Pulmonary artery endothelial cell (primary cell): ENCODE results near the gene KRT82. TPM values are rescaled to one million over a fixed set of nuclear protein-coding genes. Genes with fewer than 3 reads are reported as not detected.

Experiments used
- DNase-seq: peaks from one replicate; pipeline ENCODE4 v3.0.0-alpha.2; 2011; ENCODE audit warnings: low read depth, low spot score
- total RNA-seq: library from RNA; depleted of rRNA; stranded (reverse); fragments of >200 nt; gene quantifications from 2 replicates; pipeline ENCODE4 v1.2.3, GENCODE V29; 2014

KRT82 gene
- total RNA-seq, 1 donor from 2014 or later: not detected

DNA sequence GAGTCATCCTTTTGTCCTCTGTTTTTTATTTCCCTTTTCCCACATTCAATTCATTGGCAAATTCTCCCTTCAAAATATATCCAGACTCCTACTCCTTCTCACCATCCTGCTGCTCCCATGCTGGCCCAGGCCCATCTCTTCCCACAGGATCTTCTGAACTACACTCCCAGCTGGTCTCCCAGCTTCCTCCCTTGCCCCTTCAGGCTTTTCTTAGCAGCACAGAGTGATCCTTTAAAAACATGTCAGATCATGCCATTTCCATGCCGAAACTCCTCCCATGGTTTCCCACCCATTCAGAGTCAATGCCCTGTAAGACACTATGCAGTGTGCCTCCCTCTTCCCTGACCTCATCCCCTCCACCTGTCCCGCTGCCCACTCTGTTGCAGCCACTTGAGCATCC is 18.3 kb downstream of the KRT82 start:
- DNase-seq: no peak

DNA sequence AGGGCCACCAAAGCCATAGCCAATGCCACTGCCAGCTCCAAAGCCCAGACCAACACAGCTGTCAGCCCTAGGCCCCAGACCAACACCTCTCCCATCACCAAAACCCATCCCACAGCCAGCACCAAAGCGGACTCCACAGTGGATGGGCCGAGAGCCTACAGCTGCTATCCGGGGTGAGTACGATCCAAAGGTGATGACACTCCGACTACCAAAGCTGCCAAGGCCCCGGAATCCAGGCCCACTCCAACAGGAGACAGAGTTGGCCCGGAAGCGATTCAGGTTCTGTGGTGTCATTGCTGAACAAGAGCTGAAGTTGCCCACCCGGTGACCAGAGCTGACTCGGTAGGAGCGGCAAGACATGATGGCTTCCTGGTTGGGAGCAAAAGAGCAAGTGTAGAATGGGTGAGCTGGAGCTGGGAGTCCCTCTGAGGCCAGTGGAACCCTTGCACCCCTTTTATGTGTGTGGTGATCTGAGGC is 20.9 kb downstream of the KRT82 start, which contains the start of gene KRT84:
Gene KRT84, minus strand, starts transcription at position 427 of the 477 bp plus-strand sequence. Its CDS starts 67 bp downstream, at position 360.
- DNase-seq: no peak

DNA sequence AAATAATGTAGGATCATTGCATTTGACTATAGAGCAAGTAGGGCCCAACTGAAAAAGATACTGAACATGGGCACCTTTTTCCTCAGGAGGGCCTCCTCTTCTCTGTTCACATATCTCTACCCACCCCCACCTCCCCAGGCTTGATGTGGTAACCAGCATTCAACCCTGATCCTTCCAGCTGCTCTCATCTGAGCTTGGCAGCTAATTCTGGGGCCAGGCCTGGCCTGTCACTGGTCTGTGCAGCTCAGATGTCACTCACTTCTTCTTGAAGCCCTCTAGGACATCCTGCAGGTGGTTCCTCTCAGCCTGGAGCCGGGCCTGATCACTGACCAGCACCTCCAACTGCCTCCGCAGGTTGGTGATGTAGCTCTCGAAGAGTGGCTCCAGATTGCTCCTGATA is 22.8 kb downstream of the KRT82 start:
- no peak for DNase-seq

DNA sequence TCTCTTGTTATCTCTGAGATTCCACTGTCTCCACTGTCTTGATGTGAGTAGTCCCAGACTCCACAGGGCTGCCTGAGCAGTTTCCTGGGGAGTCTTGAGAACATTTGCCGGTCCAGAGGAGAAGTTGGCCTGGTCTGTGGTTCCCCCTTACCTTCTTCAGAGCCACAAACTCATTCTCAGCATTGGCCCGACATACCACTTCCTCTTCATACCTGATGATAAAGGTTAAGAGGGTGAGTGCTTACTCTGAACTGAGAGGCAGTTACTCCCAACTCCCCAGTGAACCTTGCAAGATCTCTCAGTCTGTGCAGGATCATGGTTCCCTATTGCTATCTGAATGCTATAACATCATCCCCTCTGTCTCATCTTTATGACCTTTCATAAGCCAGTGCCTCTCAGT is 23.3 kb downstream of the KRT82 start:
- no peak for DNase-seq

DNA sequence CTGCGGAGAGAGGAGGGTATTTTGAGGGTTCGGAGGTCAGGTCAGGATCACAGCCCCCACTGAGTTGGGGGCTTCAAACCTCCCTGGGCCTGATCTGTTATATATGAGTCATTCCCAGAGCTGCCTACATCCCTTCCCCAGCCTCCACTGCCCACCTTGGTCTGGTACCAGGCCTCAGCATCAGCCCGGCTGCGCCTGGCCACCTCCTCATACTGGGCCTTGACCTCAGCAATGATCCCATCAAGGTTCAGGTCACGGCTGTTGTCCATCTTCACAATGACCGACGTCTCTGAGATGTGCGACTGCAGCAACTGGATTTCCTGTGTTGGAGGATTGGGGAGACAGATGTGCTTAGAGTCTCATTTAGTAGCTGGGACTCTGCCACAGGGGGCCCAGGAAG is 24.9 kb downstream of the KRT82 start:
- DNase-seq: no peak

DNA sequence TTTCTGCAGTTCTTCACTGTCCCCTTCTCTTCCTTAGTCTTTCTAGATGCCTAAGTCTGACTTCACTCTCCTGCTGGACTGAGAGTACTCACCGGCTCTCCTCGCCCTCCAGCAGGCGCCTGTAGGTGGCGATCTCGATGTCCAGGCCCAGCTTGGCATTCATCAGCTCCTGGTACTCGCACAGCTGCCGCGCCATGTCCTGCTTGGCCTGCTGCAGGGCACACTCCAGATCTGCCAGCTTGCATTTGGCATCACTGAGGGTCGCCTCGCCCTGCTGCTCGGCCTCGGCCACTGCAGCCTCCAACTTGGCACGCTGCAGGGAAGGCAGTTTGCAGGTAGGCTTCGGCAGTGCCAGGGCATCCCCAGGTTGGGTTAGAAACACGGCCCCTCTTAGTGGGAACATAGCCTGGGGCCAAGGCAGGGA is 25.9 kb downstream of the KRT82 start:
- no peak for DNase-seq

DNA sequence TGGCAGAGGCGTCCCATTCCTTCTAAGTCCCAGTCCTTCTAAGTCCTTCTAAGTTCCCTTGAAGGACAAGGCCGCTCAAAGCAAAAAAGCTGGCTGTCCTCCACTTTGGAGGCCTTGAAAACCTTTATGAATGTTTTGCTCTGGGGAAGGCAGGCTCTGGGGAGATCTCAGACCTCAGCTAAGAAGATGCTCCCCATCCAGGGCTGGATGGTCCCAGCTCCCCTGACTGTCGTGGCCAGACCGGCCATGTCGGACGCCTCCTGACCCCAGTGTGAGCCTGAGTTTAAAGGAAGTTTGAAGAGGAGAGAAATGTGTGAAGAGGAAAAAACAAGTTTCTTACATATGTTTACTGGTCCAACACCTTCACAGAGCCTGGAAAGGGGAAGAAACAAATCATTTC is 26.6 kb downstream of the KRT82 start:
- DNase-seq: no peak

DNA sequence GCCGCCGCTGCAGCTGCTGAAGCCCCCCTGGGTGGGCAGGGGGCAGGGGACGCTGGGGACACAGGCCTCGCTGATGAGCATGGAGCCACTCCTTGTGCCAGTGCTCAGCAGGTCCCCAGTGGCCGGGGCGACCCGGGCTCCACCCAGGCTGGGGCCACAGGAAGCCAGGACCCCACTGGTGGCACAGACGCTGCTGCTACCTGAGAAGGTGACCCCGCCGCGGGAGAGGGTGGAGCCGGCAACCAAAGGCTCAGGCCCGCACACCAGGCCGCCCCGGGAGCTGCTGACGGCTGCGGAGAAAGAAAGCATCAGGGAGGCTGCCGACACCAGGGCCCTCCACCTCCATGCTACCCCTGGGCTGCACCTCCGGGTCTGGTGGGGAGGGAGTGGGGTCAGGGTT is 28.0 kb downstream of the KRT82 start:
- no peak for DNase-seq

DNA sequence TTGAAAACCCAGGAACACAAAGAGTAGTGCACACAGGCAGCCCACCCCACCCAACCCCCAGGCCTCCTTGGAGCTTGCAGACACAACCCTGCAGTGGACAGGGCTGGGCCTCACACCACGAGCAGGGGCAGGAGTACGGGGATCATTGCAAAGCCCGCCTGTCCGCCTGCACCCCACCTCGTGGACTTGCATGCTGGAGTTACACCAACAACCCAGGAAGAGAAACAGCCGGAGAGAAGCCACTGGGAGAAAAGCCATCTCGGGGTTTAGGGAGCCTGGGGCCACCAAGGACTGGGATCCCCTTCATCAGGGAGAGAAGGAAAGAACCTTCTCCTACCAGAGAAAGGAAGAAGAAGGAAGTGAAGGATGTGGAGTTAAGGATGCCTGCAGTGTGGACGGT is 28.9 kb downstream of the KRT82 start:
- no peak for DNase-seq

DNA sequence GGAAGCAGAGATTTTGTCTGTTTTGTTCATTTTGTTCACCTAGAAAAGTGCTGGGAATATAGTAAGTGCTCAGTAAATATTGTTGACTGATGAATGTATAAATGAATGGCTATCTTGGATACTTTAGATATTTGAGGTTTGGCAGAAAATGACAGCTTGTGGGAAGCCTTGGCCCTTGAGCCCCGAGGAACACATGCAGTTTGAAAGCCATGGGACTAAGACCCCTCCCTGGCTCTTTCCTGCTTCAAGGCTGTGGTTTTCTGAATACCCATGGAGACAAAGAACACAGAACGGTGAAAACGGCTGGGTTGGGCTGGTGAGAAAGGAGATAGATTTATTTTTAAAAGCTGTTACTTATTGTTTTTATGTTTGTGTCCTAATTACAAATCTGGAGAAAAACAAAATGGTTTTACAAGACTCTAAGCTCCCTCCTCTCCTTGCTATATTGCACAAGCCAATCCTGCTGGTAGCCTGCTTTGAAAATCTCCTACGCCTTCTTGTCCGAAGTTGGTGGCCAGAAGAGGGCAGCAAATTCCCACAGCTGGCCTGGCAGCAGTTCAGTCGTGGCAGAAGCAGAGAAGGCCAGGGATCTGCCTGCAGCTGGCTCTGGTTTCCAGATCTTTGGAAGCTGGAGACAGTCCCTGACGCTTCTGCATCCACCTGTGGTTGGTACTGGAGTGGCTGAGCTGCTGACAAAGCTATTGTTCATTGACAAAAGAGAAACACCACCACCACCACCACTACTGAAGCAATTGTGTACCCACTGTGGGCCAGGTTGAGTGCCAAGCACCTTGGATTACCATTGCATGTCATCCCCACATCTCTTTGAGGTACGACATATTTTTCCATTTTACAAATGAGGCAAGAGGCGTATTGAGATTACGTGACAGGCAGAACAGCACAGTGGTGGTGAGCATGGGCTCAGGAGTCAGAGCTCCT is 33.6 kb downstream of the KRT82 start:
- peak; percentile 44 for DNase-seq

DNA sequence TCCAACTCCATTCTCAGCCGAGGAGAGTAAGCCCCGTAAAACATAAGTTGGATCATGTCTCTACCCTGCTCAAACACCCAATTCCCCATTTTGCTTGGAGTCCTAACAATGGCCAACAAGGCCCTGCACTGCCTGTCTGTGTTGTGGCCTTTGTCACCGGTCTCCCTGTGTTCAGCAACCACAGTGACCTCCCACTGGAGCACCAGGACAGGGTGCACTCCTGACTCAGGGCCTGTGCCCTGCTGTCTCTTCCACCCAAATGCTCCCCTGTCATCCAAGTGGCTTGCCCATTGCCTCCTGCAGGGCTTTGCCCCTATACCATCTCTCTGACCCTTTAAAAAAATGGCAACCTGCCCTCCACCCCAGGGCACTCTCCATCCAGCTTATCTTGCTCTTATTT is 34.4 kb downstream of the KRT82 start:
- DNase-seq: no peak

DNA sequence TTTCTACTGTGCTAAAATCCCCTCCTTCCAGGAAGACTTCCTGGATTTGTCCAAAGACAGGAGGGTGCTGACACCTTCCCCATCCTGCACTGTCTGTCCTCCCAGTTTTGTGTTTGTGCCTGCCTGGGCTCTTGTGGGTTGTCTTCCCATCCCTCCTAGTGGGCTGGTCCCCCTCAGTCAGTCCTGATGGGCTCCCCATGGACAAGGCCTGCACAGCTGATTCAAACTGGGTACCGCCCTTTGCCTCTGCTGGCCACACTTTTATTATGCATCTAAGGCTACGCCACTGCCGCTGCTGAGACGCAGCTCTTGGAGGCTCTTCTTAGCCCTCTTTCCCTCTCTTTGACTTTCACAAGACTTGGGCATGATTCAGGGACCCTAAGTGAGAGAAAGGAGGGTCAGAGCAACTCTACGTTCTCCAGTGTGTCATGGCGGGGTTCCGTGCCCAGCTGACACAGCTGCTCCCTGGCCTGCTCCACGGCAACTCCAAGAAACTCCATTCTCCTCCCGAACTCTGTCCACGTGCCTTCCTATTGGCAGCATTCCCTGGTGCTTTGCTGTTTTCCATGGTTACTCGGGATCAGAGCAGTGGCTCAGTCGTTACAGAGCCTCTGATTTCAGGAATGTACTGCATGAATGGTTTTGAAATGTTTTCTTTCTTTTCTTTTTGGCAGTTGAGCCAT is 35.1 kb downstream of the KRT82 start:
- peak; percentile 13 for DNase-seq

DNA sequence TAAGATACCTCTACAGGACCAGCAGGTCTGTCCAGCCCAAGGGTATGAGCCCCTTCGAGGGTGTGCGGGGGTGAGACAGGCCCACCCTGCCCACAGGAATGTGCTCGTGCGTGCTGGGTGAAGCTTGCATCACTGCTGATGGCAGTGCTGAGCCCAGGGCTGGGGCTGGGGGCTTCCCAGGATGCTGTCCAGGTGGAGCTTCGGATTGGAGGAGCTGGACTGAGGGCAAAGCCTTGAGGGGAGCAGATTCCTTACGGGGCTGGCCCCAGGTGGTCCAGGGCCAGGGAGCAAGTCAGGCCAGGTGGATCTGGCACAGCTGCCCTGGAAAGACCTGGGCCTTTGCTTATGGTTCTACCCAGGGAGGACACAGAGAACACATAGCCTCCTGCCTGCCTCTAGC is 36.3 kb downstream of the KRT82 start:
- DNase-seq: no peak

DNA sequence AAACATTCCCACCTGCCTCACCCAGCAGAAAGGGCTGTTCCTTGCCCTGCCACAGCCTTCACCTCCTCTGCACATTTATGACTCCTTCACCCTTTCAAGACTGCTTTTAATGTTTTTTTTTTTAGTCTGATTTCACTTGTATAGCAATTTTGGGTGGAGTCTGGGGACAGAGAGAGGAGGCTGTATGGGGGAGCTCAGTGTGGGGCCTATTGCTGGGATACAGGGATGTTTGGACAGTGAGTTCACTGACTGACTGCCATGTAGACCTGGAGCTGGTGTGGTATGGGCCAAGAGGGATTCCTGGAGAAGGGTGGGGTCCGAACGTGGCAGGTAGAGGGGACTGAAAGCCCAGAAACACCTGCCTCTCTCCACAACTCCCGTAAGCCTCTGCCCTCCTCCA is 36.9 kb downstream of the KRT82 start:
- DNase-seq: no peak

DNA sequence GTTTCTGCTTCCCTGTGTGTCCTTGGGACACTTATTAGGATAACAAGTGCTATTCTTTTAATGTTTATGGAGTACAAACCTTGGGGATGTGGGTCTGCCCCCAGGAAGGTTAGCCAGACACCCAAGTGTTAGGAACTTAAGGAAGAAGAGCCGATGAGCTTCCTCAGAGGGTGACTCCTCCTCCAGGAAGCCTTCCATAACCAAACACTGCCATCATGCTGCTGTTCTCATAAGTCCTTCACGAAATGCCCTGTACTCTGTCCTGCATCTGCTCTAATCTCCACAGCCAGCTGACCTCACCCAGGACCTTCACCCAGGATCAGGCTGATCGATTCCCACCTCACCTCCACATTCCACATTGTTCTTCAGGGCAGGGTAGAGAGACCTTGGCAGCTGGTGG is 37.6 kb downstream of the KRT82 start:
- DNase-seq: no peak

DNA sequence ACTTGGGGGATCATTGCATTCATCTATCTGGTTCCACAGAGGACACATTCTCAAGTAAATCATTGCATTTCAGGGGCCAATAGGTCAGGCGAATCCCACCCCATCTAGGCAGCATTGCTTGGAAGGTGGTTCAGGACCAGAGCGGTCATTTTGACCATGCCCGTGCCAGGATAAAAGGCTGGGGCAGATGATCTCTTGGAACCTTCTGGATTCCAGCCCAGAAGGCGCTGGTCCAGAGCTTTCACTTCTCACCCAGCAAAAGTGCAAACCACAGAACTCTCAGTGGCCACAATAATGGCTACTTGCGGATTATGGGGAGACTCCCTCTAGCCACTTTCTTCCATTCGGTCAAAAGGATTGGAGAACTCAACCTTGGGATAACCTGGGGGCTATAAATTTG is 38.3 kb downstream of the KRT82 start:
- DNase-seq: no peak

DNA sequence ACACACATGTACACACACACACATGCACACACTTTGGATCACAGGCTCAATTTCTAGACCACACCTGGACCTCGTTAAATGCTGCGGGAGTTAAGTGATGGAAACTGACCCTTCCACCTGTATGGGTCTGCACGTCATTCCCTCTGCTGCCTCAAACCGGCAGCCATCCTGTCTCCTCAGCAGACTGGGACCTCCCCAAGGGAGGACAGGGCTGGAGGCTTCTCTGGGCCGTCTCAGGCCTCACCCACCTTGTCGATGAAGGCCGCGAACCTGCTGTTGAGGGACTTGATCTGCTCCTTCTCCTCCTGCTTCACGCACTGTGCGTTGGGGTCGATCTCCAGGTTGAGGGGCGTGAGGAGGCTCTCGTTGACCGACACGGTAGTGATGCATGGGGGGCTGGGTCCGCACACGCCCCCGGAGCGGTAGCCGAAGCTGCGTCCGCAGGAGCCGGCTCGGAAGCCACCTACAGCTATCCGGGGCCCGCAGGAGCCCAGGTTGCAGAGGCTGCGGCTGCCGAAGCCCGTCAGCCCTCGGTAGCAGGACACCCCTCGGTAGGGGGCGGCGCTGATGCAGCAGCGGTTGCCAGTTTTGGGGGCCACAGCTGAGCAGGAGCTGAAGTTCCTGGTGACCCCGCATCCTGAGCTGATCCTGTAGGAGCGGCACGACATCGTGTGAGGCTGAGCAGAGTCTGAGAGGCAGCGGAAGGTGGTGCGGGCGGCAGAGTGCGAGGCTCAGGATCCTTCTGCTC is 39.2 kb downstream of the KRT82 start, which contains the start of gene KRT85:
Gene KRT85, minus strand, starts transcription at position 744 of the 748 bp plus-strand sequence. Its CDS starts 76 bp downstream, at position 668.
- no peak for DNase-seq

DNA sequence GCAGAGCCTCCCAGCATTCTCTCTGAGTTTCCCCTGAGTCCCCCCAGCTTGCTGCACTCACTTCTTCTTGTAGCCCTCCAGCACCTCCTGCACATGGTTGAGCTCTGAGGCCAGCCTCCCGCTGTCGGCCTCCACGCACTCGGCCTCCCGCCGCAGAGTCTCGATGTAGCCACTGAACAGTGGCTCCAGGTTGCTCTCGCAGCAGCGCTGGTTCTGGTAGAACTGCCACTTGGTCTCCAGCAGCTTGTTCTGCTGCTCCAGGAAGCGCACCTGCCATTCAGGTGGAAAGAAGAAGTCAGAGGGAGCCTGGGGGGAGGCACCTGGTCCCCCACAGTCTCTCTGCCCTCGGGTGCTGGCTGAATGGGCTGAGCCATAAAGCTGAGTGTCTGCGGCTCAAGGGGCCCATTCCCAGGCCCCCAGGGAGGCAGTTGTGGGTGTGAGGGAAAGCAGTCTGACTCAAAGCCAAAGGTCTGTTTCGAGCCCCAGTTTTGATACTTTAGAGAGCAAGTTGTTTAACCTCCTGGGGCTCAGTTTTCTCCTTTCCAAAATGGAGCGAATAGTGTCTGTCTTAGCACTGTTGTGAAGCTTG is 41.1 kb downstream of the KRT82 start:
- no peak for DNase-seq

DNA sequence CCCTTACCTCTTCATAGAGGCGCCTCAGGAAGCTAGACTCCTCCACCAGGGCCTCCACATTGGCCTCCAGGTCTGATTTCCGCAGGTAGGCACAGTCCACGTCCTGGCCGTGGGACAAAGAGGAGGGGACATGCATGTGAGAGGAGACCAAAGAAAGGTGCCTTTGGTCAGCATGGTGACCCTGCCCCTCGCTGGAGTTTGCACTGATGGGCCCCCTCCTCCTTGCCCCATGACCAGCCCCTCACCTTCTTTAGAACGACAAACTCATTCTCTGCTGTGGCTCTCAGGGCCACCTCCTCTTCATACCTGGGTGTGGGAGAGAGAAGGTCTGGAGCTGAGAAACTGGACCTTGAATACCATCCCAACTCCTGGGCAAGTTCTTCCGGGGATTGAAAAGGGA is 42.1 kb downstream of the KRT82 start:
- no peak for DNase-seq

DNA sequence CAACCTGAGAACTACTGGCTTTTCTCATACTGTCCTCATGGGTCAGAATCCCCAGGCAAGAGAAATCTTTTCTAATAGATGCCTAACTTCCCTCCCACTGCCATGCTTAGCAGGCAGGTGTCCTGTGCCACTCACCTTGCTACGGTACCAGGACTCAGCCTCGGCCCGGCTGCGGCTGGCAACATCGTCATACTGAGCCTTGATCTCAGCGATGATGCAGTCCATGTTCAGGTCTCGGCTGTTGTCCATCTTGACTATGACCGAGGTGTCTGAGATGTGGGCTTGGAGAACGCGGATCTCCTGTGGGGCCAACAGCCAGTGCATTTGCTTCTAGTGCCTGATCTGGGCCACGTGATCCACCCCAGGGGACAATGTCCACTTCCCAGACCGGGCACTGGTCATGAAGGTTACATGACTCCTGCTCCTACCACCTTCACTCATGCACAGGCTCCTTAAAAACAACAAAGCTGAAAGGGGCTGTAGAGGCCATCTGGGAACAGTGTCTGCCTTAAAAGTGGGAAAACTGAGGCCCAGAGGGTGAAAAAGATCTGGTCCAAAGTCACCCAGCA is 42.9 kb downstream of the KRT82 start:
- no peak for DNase-seq
